ENCODE results near the gene GPR26. TPM values are rescaled to one million over a fixed set of nuclear protein-coding genes. Genes with fewer than 3 reads are reported as not detected.

GPR26 gene
- total RNA-seq, 2 experiments from 2014 or later, result not detected

DNA sequence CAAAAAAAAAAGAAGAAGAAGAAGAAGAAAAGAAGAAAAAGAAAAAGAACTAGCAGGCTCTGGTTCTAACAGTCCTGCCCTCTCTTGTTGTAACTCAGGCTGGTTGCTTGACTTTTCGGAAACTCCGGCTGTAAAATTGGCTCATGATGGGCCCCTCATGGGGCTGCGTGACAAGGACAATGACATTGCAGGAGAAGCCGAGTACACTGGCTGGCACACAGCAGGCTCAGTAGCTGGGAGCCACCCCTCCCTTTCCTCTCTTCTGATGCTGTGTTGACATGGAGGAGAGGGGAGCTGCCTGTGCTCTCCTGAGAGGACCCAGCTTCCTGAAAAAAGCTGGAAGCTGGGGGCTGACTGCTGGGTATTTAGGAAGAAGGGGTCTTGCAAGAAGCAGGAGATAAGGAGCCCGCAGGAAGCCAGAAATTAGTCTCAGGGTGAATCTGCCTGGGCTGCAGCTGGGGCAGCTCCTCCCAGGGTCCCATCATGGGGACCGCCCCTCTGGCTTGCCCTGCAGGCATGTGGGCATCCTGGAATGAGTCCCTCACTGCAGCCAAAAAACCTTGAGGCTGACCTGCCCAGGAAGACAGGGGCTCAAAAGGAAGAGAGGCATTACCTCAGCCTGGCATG lies 14.6 kb upstream of the GPR26 start:
- ATAC-seq, result no peak
- DNase-seq, result no peak
- no peaks in the 10 kb centered on the region for H3K9me3 Mint-ChIP-seq (ENCODE audit: insufficient read depth)
- H3K4me1 Mint-ChIP-seq (ENCODE audit: low read depth), result no peaks in the 10 kb centered on the region
- no peaks in the 10 kb centered on the region for H3K36me3 Mint-ChIP-seq (ENCODE audit: low read depth)
- H3K4me3 Mint-ChIP-seq, result no peak overlapping the region
- ChIA-PET CTCF (no interaction called here), POLR2A (no interaction called here)
- no peak overlapping the region for H3K27ac Mint-ChIP-seq
- no peaks in the 10 kb centered on the region for H3K27me3 Mint-ChIP-seq (ENCODE audit: low read depth)

DNA sequence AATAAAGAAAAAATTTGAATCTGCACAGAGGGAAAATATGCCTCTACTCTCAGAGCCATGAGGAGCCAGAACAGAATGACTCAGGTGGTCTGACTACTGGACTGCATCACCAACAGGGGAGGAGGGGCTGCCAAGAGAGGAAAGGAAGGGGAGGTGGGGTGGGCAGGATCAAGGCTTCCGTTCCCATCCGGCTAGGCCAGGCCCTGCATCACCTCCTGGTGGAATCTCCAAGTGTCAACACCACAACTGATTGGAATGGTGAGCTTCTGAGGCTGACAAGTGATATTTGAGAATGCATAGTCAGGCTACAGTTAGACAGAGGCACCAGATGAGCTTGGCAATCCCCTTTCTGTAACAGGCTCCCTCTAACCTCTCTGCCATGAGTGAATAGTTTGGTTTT lies 10.4 kb upstream of the GPR26 start:
- Mint-ChIP-seq H3K9me3 (ENCODE audit: insufficient read depth) (no peaks in the 10 kb centered on the region), H3K27ac (no peak overlapping the region), H3K27me3 (ENCODE audit: low read depth) (no peaks in the 10 kb centered on the region), H3K36me3 (ENCODE audit: low read depth) (no peaks in the 10 kb centered on the region), H3K4me1 (ENCODE audit: low read depth) (no peaks in the 10 kb centered on the region), H3K4me3 (no peak overlapping the region)
- ATAC-seq (no peak), DNase-seq (no peak)
- CTCF ChIA-PET, result no interaction called here
- POLR2A ChIA-PET, result no interaction called here

DNA sequence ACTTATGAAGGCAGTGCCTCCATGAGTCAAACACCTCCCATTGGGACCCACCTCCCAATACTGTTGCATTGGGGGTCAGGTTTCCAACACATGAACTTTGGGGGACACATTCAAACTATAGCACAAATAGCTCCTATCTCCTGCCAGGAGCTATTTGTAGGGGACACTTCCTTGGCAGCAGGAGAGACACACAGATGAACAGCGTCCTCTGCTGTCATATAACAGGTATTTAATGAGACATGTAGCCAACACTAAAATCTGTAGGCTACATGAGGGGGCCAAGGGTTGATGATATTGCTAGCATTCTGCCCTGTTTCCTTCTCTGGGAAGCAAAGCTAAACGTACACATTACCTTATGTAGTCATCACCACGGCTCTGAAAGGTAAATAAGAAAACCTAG lies 2.6 kb upstream of the GPR26 start:
- H3K27ac Mint-ChIP-seq, result no peak overlapping the region
- H3K36me3 Mint-ChIP-seq (ENCODE audit: low read depth), result peaks cover 2% of the 10 kb centered on the region
- CTCF ChIA-PET, result no interaction called here
- ATAC-seq, result no peak
- H3K27me3 Mint-ChIP-seq (ENCODE audit: low read depth), result peaks cover 9% of the 10 kb centered on the region
- H3K9me3 Mint-ChIP-seq (ENCODE audit: insufficient read depth), result no peaks in the 10 kb centered on the region
- H3K4me1 Mint-ChIP-seq (ENCODE audit: low read depth), result no peaks in the 10 kb centered on the region
- POLR2A ChIA-PET, result no interaction called here
- DNase-seq, result no peak
- H3K4me3 Mint-ChIP-seq, result no peak overlapping the region

DNA sequence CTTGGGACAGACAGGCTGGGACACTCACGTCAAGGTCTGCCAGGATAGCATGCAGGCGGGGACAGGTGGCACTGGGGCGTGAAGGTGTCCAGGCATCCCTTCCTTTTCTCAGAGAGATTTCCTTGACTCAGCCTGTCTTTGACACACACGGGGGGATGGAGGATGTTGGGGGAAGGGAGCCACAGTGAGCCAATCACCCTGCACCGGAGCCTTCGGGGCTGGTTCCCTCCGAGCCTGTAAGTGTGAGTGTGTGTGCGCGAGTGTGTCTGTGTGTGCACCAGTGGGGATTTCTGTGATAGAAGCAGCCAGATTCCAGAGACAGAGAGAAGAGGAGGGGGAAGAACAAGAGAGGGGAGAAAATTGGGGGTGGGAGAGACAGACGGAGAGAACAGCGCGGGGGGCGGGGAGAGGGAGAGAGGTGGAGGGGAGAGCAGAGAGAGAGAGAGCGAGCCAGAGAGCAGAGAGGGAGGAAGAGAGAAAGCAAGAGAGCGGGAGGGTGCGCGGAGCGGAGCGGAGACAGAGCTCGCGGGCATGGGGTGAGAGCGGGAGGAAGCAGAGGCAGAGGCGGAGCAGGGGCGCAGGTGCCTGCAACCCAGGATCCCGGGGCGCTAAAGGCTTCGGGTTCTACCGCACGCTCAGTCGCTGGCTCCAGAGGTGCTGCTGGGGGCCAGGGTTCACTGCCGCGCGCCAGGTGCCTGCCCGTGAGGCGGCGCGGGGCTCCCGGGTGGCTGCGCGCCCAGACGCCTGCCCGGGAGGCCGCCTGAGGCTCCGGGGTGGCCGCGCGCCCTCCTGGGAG lies 466 bp upstream of the GPR26 start:
- DNase-seq (no peak), ATAC-seq (no peak)
- ChIA-PET POLR2A (no interaction called here), CTCF (no interaction called here)
- Mint-ChIP-seq H3K27me3 (ENCODE audit: low read depth) (peaks cover 9% of the 10 kb centered on the region), H3K36me3 (ENCODE audit: low read depth) (peaks cover 2% of the 10 kb centered on the region), H3K4me3 (no peak overlapping the region), H3K27ac (no peak overlapping the region), H3K9me3 (ENCODE audit: insufficient read depth) (no peaks in the 10 kb centered on the region), H3K4me1 (ENCODE audit: low read depth) (no peaks in the 10 kb centered on the region)

- Mint-ChIP-seq H3K27me3 (ENCODE audit: low read depth) (peaks cover 9% of the 10 kb centered on the region), H3K9me3 (ENCODE audit: insufficient read depth) (no peaks in the 10 kb centered on the region), H3K36me3 (ENCODE audit: low read depth) (peaks cover 2% of the 10 kb centered on the region), H3K4me3 (no peak overlapping the region), H3K27ac (no peak overlapping the region), H3K4me1 (ENCODE audit: low read depth) (no peaks in the 10 kb centered on the region)
- CTCF ChIA-PET, result no interaction called here
- ATAC-seq (no peak), DNase-seq (no peak)
- POLR2A ChIA-PET, result no interaction called here
Observed at GRCh38 chr10:123669886-123670285, 3.7 kb downstream of the GPR26 start.

- no peaks in the 10 kb centered on the region for H3K36me3 Mint-ChIP-seq (ENCODE audit: low read depth)
- DNase-seq (no peak), ATAC-seq (no peak)
- no peak overlapping the region for H3K4me3 Mint-ChIP-seq
- no peaks in the 10 kb centered on the region for H3K9me3 Mint-ChIP-seq (ENCODE audit: insufficient read depth)
- CTCF ChIA-PET, result no interaction called here
- no peak overlapping the region for H3K27ac Mint-ChIP-seq
- POLR2A ChIA-PET, result no interaction called here
- no peaks in the 10 kb centered on the region for H3K27me3 Mint-ChIP-seq (ENCODE audit: low read depth)
- no peaks in the 10 kb centered on the region for H3K4me1 Mint-ChIP-seq (ENCODE audit: low read depth)
Observed at GRCh38 chr10:123673198-123673597, 7.0 kb downstream of the GPR26 start.

DNA sequence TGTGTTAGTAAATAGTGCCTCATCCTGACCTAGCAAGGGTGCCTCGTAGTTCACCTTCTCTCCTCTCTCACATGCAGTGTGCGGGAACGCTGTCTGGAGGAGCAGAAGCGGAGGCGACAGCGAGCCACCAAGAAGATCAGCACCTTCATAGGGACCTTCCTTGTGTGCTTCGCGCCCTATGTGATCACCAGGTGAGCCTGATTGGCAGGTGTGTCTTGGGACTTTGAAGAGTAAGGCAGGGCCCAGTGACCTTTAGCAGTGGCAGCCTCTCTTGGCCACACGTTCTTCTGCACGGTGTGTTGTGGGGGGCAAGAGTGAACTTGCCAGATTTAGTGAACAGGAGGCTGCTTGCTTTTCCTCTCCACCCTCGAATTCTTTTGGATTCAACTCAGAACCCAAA lies 8.6 kb downstream of the GPR26 start:
- ChIA-PET CTCF (no interaction called here), POLR2A (no interaction called here)
- Mint-ChIP-seq H3K36me3 (ENCODE audit: low read depth) (no peaks in the 10 kb centered on the region), H3K4me3 (no peak overlapping the region), H3K4me1 (ENCODE audit: low read depth) (no peaks in the 10 kb centered on the region), H3K27me3 (ENCODE audit: low read depth) (no peaks in the 10 kb centered on the region), H3K9me3 (ENCODE audit: insufficient read depth) (no peaks in the 10 kb centered on the region), H3K27ac (no peak overlapping the region)
- no peak for DNase-seq
- no peak for ATAC-seq

- ChIA-PET CTCF (no interaction called here), POLR2A (no interaction called here)
- no peaks in the 10 kb centered on the region for H3K9me3 Mint-ChIP-seq (ENCODE audit: insufficient read depth)
- no peaks in the 10 kb centered on the region for H3K4me1 Mint-ChIP-seq (ENCODE audit: low read depth)
- no peaks in the 10 kb centered on the region for H3K27me3 Mint-ChIP-seq (ENCODE audit: low read depth)
- H3K4me3 Mint-ChIP-seq, result no peak overlapping the region
- H3K27ac Mint-ChIP-seq, result no peak overlapping the region
- DNase-seq (no peak), ATAC-seq (no peak)
- H3K36me3 Mint-ChIP-seq (ENCODE audit: low read depth), result no peaks in the 10 kb centered on the region
Observed at GRCh38 chr10:123675811-123676210, 9.7 kb downstream of the GPR26 start.

GRCh38 chr10:123677556-123677955 lies 11.4 kb downstream of the GPR26 start:
- no peak overlapping the region for H3K27ac Mint-ChIP-seq
- CTCF ChIA-PET, result no interaction called here
- no peak for ATAC-seq

DNA sequence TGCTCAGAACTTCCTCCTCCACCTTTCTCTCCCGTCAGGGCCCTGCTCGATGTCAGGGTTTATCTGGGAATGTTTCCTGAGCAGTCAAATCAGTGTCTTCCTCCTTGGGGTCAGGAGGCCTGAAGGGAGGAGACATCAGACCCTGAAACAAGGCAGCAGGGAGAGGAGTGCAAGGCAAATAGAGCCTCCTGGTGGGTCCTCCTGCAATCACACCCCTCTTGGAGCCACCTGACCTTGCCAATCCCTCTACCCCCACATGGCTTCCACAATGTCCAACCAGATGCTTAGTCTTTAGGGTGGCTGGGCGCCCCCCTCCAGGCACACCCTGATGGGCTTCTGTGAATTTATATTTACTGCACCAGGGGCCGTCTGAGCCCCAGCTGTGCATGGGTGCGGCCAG lies 12.2 kb downstream of the GPR26 start:
- no peaks in the 10 kb centered on the region for H3K9me3 Mint-ChIP-seq (ENCODE audit: insufficient read depth)
- CTCF ChIA-PET, result no interaction called here
- POLR2A ChIA-PET, result no interaction called here
- DNase-seq, result no peak
- H3K27ac Mint-ChIP-seq, result no peak overlapping the region
- no peaks in the 10 kb centered on the region for H3K36me3 Mint-ChIP-seq (ENCODE audit: low read depth)
- no peaks in the 10 kb centered on the region for H3K4me1 Mint-ChIP-seq (ENCODE audit: low read depth)
- no peak overlapping the region for H3K4me3 Mint-ChIP-seq
- no peak for ATAC-seq
- H3K27me3 Mint-ChIP-seq (ENCODE audit: low read depth), result no peaks in the 10 kb centered on the region

More at GRCh38 chr10:123677556-123677955, 11.4 kb downstream of the GPR26 start:
- no peak overlapping the region for H3K4me3 Mint-ChIP-seq
- POLR2A ChIA-PET, result no interaction called here
- no peaks in the 10 kb centered on the region for H3K36me3 Mint-ChIP-seq (ENCODE audit: low read depth)
- no peaks in the 10 kb centered on the region for H3K4me1 Mint-ChIP-seq (ENCODE audit: low read depth)
- H3K9me3 Mint-ChIP-seq (ENCODE audit: insufficient read depth), result no peaks in the 10 kb centered on the region
- no peaks in the 10 kb centered on the region for H3K27me3 Mint-ChIP-seq (ENCODE audit: low read depth)
- no peak for DNase-seq

DNA sequence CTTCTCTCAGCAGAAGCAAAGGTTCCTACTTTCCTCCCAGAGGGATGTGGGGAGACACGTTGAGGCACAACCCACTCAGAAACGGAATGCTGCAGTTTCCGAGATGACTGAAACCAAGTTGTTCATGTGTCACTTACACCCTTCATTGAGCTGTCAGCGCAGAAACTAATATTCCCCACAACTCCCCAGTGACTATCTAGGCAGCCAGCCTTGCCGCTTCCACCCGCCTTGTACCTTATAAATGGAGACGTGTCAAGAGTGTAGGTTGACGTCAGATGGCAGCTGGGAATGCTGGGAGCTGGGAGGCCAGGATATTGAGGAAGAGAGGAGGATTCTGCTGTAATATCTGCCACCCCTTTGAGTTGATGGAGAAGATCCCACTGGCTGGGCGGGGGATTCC lies 15.1 kb downstream of the GPR26 start:
- H3K4me1 Mint-ChIP-seq (ENCODE audit: low read depth), result no peaks in the 10 kb centered on the region
- ATAC-seq, result no peak
- ChIA-PET CTCF (no interaction called here), POLR2A (no interaction called here)
- DNase-seq, result no peak
- no peak overlapping the region for H3K4me3 Mint-ChIP-seq
- no peaks in the 10 kb centered on the region for H3K36me3 Mint-ChIP-seq (ENCODE audit: low read depth)
- H3K27me3 Mint-ChIP-seq (ENCODE audit: low read depth), result no peaks in the 10 kb centered on the region
- H3K27ac Mint-ChIP-seq, result no peak overlapping the region
- no peaks in the 10 kb centered on the region for H3K9me3 Mint-ChIP-seq (ENCODE audit: insufficient read depth)

DNA sequence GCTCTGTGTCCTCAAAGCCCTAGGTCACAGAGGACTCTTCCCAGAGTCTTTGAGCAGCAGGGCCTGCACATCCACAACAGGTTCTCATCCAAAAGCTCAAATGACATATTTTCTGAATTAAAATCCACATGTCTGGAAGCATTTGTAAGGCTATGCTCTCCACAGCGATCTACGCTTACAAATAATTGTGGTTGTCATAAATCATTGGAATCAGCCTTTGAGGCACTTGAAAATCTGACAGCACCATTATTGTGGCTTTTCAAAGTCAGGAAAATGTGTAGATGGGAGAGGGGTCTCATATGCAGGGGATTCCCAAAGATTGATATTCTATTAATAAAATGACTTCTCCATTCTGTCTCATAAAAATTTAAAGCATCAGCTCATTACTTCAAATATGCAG lies 16.3 kb downstream of the GPR26 start:
- CTCF ChIA-PET, result no interaction called here
- Mint-ChIP-seq H3K4me3 (no peak overlapping the region), H3K4me1 (ENCODE audit: low read depth) (no peaks in the 10 kb centered on the region), H3K36me3 (ENCODE audit: low read depth) (no peaks in the 10 kb centered on the region), H3K27me3 (ENCODE audit: low read depth) (no peaks in the 10 kb centered on the region), H3K27ac (no peak overlapping the region), H3K9me3 (ENCODE audit: insufficient read depth) (no peaks in the 10 kb centered on the region)
- POLR2A ChIA-PET, result no interaction called here
- ATAC-seq (no peak), DNase-seq (no peak)

DNA sequence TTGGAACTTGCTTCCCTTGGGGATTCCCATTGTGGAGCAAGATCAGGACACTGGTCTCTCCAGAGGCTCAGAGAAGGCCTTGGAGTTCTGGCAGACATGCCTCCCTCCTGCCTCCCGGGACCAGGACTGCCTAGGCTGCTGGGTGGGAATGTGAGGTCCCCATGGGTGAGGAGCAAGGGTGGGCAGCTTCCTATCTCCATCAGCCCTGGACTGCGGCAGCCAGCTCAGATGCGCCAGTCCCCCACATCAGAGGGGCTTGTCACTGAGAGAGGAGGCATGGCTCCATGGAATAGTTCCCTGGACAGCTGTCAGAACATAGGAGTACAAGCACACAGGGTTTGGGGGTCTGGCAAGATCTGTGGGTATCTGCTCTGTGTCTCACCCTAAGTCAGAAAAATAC lies 17.3 kb downstream of the GPR26 start:
- Mint-ChIP-seq H3K27ac (no peak overlapping the region), H3K4me3 (no peak overlapping the region), H3K36me3 (ENCODE audit: low read depth) (no peaks in the 10 kb centered on the region), H3K27me3 (ENCODE audit: low read depth) (no peaks in the 10 kb centered on the region), H3K9me3 (ENCODE audit: insufficient read depth) (no peaks in the 10 kb centered on the region), H3K4me1 (ENCODE audit: low read depth) (no peaks in the 10 kb centered on the region)
- ATAC-seq (no peak), DNase-seq (no peak)
- CTCF ChIA-PET, result interaction anchor here (0.6 kb wide), 1 partner anchor 13 kb away, joined by 3 read pairs; no protein-coding TSS in a partner anchor
- POLR2A ChIA-PET, result no interaction called here

Measured in activated CD8-positive, alpha-beta T cell treated with anti-CD3 and anti-CD28 coated beads, Interleukin-2, amount 10 ng/mL, durations not matched to agents 7 days and 5 days (primary cell).